Measurements from ENCODE around the gene UTS2.

Gene UTS2

GRCh38 chr1:7852804-7853683 lies at the start of gene UTS2:
Gene UTS2, minus strand, starts transcription at chr1:7853065. Its CDS starts 62 bp downstream, at chr1:7853003.
- DNase-seq = no peak

GRCh38 chr1:7899741-7900140 lies 46.9 kb upstream of the UTS2 start:
- DNase-seq = no peak

GRCh38 chr1:7898962-7899361 lies 46.1 kb upstream of the UTS2 start:
- no peak for DNase-seq

GRCh38 chr1:7896994-7897393 lies 44.1 kb upstream of the UTS2 start:
- no peak for DNase-seq

- DNase-seq = peak in 10 of 51 donors; percentile 8 to 40 (median 23)
Measured at GRCh38 chr1:7893529-7894180, 40.8 kb upstream of the UTS2 start.

GRCh38 chr1:7891804-7892203 lies 38.9 kb upstream of the UTS2 start:
- no peak for DNase-seq

GRCh38 chr1:7890853-7891252 lies 38.0 kb upstream of the UTS2 start:
- no peak for DNase-seq

- DNase-seq = no peak
Measured at GRCh38 chr1:7888248-7889081, 35.6 kb upstream of the UTS2 start.

- peak in 6 of 51 donors; percentile 2 to 38 (median 14) for DNase-seq
Measured at GRCh38 chr1:7886405-7886745, 33.5 kb upstream of the UTS2 start.

GRCh38 chr1:7885513-7886404 lies 32.9 kb upstream of the UTS2 start:
- no peak for DNase-seq

- no peak for DNase-seq
Measured at GRCh38 chr1:7884757-7885156, 31.9 kb upstream of the UTS2 start.

GRCh38 chr1:7879228-7879627 lies 26.4 kb upstream of the UTS2 start:
- DNase-seq = no peak

- no peak for DNase-seq
Measured at GRCh38 chr1:7878027-7878426, 25.2 kb upstream of the UTS2 start.

GRCh38 chr1:7873801-7874795 lies 21.2 kb upstream of the UTS2 start:
- DNase-seq = no peak

GRCh38 chr1:7871136-7871535 lies 18.3 kb upstream of the UTS2 start:
- no peak for DNase-seq

GRCh38 chr1:7869136-7869920 lies 16.5 kb upstream of the UTS2 start:
- DNase-seq = no peak

GRCh38 chr1:7868070-7868780 lies 15.4 kb upstream of the UTS2 start:
- no peak for DNase-seq

GRCh38 chr1:7865978-7866377 lies 13.1 kb upstream of the UTS2 start:
- no peak for DNase-seq
